Glomerular endothelial cell (primary cell): ENCODE measurements around the gene OR5AP2. TPM values are rescaled to one million over a fixed set of nuclear protein-coding genes. Genes with fewer than 3 reads are reported as not detected.
"Not testable (repeated sequence)": the region's sequence is repeated elsewhere in the genome, so short reads cannot be mapped to it uniquely, and the experiment has no call there.

Source experiments
- DNase-seq: peaks from one replicate; pipeline ENCODE4 v3.0.0-alpha.2; 2011; ENCODE audit warnings: low read depth, low spot score; ENCODE audit errors: extremely low read depth
- total RNA-seq: library from RNA; depleted of rRNA; stranded (reverse); fragments of >200 nt; gene quantifications from 2 replicates; pipeline ENCODE4 v1.2.3, GENCODE V29; 2015

OR5AP2 gene
- total RNA-seq, result not detected in 2 replicates

- DNase-seq, result no peak
Measured at GRCh38 chr11:56642339-56642738, at the start of gene OR5AP2. OR5AP2 (minus strand) TSS chr11:56642439; CDS start chr11:56642439, 0 bp downstream.

- not testable (repeated sequence) for DNase-seq
Measured at GRCh38 chr11:56691179-56691578, 48.9 kb upstream of the OR5AP2 start.

DNA sequence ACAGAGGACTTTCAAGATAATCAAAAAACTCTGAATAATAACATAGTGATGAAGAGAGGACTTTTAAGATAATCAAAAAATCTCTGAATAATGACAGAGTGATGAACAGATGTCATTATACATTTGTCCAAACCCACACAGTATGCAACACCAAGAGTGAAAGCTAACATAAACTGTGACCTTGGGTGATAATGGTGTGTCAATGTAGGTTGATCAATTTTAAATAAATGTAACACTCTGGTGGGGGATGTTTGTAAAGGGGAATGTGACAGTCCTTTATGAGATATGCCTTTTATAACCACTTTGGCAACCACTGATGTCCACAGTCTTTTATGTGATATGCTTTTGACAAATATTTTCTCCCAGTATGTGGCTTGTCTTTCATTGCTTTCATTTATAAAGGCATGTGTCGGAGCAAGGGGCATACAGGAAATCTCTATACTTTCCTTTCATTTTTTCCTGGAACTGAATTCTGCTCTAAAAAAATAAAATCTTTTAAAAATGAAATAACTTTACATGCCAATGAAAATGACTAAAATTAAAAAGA, 46.4 kb upstream of the OR5AP2 start:
- DNase-seq, result no peak

GRCh38 chr11:56670984-56671383, 28.7 kb upstream of the OR5AP2 start:
- no peak for DNase-seq

GRCh38 chr11:56663386-56663785, 21.1 kb upstream of the OR5AP2 start, which contains the start of gene OR5AR1:
OR5AR1 (plus strand) TSS chr11:56663686; CDS start chr11:56663686, 0 bp downstream.
- DNase-seq, result no peak

GRCh38 chr11:56659755-56660154, 17.5 kb upstream of the OR5AP2 start:
- no peak for DNase-seq

- no peak for DNase-seq
Measured at GRCh38 chr11:56637500-56637899, 4.7 kb downstream of the OR5AP2 start.

DNA sequence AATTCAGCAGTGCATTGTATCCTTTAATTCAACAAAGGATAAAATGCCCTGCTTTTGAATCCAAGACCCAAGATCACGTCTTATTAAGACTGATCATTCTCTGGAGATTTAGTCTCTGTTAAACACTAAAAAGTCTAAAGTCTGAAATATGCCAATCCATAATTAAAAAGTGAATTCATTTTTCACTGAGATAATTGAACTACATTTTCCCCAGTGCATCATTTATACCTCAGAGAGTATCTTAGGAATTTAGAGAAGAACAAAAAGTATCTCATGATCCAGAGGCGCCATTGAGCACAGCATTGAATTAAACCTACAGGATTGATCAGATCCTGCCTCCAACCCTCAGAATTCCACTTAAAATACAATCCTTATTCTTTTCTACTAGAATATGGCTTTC, 5.4 kb downstream of the OR5AP2 start:
- DNase-seq, result no peak

DNA sequence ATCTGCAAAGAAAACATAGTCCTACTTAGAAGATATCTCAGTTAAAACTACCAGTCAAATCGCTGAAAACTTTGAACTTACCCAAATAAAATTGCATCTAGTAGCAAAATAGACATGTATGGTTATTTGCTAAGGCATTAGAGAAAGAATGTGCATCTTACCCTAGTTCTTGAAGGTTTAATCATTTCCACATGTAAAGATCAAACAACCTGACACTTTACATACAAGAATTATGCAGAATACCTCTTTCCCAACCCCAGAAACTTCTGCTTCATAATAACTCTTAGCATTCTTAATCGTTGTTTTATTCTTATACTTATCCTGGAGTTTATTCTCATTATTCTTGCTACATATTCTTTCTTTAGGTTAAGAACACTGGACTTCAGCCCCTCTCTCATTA, 9.9 kb downstream of the OR5AP2 start:
- DNase-seq, result no peak

- no peak for DNase-seq
Measured at GRCh38 chr11:56625946-56626345, 16.3 kb downstream of the OR5AP2 start.

DNA sequence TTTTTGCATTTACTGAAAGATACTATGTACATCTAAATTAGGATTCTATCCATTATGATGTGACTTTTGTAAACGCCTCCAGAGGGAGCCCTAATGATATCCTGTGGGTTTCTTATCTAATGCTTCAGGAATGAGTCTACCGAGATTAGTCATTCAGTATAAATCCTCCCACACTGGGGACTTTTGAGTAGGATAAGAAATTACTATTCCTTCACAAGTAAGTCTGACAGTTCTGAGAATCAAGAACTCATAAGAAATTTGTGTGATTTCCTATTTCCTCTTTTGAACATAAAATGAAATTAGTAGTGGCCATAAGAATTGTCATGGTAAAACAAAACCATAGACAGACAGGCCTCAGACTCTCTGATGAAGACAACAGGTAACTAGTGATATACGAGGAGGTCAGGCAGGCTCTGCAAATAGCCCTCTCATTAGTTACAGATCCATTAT, 17.6 kb downstream of the OR5AP2 start:
- no peak for DNase-seq

- DNase-seq, result no peak
Measured at GRCh38 chr11:56611174-56611573, 31.1 kb downstream of the OR5AP2 start.

DNA sequence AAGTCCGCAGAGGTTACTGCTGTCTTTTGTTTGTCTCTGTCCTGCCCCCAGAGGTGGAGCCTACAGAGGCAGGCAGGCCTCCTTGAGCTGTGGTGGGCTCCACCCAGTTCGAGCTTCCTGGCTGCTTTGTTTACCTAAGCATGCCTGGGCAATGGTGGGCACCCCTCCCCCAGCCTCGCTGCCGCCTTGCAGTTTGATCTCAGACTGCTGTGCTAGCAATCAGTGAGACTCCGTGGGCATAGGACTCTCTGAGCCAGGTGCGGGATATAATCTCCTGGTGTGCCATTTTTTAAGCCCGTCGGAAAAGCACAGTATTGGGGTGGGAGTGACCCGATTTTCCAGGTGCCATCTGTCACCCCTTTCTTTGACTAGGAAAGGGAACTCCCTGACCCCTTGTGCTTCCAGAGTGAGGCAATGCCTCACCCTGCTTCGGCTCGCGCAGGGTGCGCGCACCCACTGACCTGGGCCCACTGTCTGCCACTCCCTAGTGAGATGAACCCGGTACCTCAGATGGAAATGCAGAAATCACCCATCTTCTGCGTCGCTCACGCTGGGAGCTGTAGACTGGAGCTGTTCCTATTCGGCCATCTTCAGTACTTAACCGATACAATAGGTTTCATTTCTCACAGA, 50.0 kb downstream of the OR5AP2 start:
- not testable (repeated sequence) for DNase-seq

Other genes starting within 250 kb of the OR5AP2 start
- not detected in 2 replicates for gene OR5AL1, start 229.7 kb downstream of the OR5AP2 start, total RNA-seq
- not detected in 2 replicates for gene OR5M3, start 169.1 kb downstream of the OR5AP2 start, total RNA-seq
- gene OR5M8, start 151.1 kb downstream of the OR5AP2 start, total RNA-seq, result not detected in 2 replicates
- gene OR5M11, start 99.2 kb downstream of the OR5AP2 start, total RNA-seq, result not detected in 2 replicates
- not detected in 2 replicates for gene OR5M10, start 64.7 kb downstream of the OR5AP2 start, total RNA-seq
- gene OR5M1, start 27.6 kb downstream of the OR5AP2 start, total RNA-seq, result not detected in 2 replicates
- gene OR5AR1, start 21.2 kb upstream of the OR5AP2 start, total RNA-seq, result not detected in 2 replicates
- not detected in 2 replicates for gene OR9G1, start 56.7 kb upstream of the OR5AP2 start, total RNA-seq
- not detected in 2 replicates for gene OR9G4, start 106.3 kb upstream of the OR5AP2 start, total RNA-seq